Activated CD8-positive, alpha-beta T cell treated with anti-CD3 and anti-CD28 coated beads, Interleukin-2, amount 10 ng/mL, durations not matched to agents 7 days and 5 days (primary cell): Measurements from ENCODE around the gene ATCAY. TPM values are rescaled to one million over a fixed set of nuclear protein-coding genes. Genes with fewer than 3 reads are reported as not detected.
A peak's percentile ranks its signal among the peaks of the same experiment; 100 is the strongest.
"Not testable (repeated sequence)": the region's sequence is repeated elsewhere in the genome, so short reads cannot be mapped to it uniquely, and the experiment has no call there.

Experiments
- ATAC-seq: fragments of 150-1000 bp; cut with Tn5 transposase; one replicate; pipeline ENCODE4 v1.10.0; 2021; ENCODE audit warnings: moderate library complexity
- CTCF ChIA-PET: fragments of 350-600 bp; sonication (Branson Sonifier 250); formaldehyde crosslinking; loops from one replicate; lab custom pipeline; 2021; ENCODE audit warnings: antibody characterized with exemption; lab: Charles Lee
- POLR2A ChIA-PET: fragments of 350-600 bp; sonication (Branson Sonifier 250); formaldehyde crosslinking; loops from one replicate; lab custom pipeline; 2021; ENCODE audit warnings: antibody characterized with exemption; lab: Charles Lee
- DNase-seq: peaks from one replicate; pipeline ENCODE4 v3.0.0-alpha.2; 2020
- H3K27ac Mint-ChIP-seq: one replicate; pipeline ENCODE4 v1.8.0; 2021; ENCODE audit warnings: mild to moderate bottlenecking, mixed read lengths
- H3K27me3 Mint-ChIP-seq: one replicate; pipeline ENCODE4 v1.8.0; 2021; ENCODE audit warnings: low read depth, mixed read lengths
- H3K36me3 Mint-ChIP-seq: one replicate; pipeline ENCODE4 v1.8.0; 2021; ENCODE audit warnings: low read depth, mixed read lengths
- H3K4me1 Mint-ChIP-seq: one replicate; pipeline ENCODE4 v1.8.0; 2021; ENCODE audit warnings: low read depth, mixed read lengths
- H3K4me3 Mint-ChIP-seq: one replicate; pipeline ENCODE4 v1.8.0; 2021; ENCODE audit warnings: mild to moderate bottlenecking, mixed read lengths
- H3K9me3 Mint-ChIP-seq: one replicate; pipeline ENCODE4 v1.8.0; 2022; ENCODE audit warnings: mixed read lengths; ENCODE audit not compliant: insufficient read depth
- total RNA-seq, 2 experiments: library from RNA; stranded (reverse); gene quantifications; one replicate each; pipeline ENCODE4 v1.2.3, GENCODE V29; 2021

The ATCAY gene
- total RNA-seq, 2 experiments from 2014 or later: not detected

DNA sequence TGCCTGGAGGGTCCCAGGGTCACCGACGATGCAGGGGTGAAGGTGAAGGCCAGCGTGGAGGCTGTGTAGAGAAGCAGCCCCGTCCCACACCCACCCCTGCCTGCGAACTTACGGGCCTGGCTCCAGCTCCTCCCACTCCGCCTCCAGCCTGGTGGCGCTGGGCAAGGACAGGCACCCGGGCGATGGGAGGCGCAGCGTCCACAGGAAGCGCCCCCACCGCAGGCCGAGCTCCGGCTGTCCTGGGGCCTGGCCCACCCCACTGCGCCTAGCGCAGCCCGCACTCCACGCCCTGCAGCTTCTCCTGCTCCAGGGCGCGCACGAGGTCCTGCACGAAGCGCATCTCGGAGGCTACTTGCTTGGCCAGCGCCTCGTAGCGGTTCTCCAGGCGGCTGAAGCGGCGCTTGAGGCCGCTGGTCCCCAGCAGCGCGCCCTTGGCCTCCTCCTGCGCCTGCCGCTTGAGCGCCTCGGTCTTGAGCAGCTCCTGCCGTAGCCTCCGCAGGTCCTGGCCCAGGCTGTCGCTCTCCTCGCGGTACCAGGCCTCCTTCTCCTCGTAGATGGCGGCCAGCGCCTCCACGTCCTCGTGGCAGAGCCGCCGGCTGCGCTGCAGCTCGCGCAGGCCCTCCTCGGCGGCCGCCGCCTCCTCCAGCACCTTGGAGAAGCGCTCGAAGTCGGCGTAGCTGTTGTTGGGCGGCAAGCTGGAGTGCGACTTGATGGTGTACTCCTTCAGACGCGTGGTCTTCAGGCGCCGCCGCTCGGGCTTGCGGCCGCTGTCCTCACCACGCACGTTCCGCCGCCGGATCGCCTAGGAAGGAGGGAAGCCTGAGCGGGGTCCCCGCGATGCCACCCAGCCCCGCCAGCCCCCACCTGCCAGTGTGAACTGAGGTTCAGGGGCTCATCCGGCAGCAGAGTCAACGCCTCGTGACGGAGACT, 78.6 kb downstream of the ATCAY start:
- DNase-seq (no peak), ATAC-seq (no peak)
- Mint-ChIP-seq H3K36me3 (peaks cover 13% of the 10 kb centered on the region), H3K27me3 (no peaks in the 10 kb centered on the region), H3K27ac (no peak overlapping the region), H3K9me3 (no peaks in the 10 kb centered on the region), H3K4me1 (no peaks in the 10 kb centered on the region), H3K4me3 (no peak overlapping the region)
- POLR2A ChIA-PET: no interaction called here
- CTCF ChIA-PET: no interaction called here

DNA sequence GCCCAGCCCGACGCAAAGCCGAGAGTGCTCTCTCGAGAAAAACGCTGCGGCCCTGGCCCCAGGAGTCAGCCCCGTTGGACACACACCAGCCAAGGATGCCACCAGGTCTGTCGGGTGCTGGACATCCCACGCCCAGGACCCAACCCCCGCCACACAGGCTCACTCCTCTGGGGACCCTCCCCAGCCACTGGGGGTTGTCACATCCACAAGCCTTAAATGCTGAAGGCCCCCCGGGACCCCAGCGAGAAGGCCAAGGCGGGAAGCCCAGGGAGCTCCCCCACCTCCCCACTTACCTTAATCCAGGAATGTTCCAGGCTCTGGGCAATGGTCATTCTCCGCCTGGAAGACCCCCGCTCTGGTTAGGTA, 79.3 kb downstream of the ATCAY start:
- Mint-ChIP-seq H3K36me3 (peaks cover 16% of the 10 kb centered on the region), H3K4me1 (no peaks in the 10 kb centered on the region), H3K4me3 (no peak overlapping the region), H3K9me3 (no peaks in the 10 kb centered on the region), H3K27ac (no peak overlapping the region), H3K27me3 (no peaks in the 10 kb centered on the region)
- CTCF ChIA-PET: no interaction called here
- POLR2A ChIA-PET: no interaction called here
- no peak for DNase-seq
- no peak for ATAC-seq

DNA sequence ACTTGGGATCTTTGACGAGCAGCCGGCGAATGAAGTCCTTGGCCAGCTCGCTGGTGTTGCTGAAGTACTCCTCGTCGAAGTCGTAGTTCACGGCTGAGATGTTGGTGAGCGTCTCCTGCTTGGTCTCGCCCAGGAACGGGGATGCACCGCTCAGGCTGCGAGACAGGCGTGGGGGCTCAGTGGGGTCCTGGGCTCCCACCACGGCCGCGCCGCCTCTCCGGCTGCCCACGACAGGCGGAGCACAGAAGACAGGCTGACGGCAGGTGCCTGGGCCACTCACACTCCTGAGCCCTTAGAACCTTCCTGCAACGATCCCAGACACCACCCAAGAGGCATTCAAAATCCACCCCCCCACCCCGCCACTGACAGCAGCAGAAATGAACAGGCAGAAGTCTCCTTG, 80.5 kb downstream of the ATCAY start:
- no peak for DNase-seq
- H3K9me3 Mint-ChIP-seq: no peaks in the 10 kb centered on the region
- no peak overlapping the region for H3K27ac Mint-ChIP-seq
- peaks cover 21% of the 10 kb centered on the region for H3K36me3 Mint-ChIP-seq
- POLR2A ChIA-PET: no interaction called here
- CTCF ChIA-PET: no interaction called here
- no peak overlapping the region for H3K4me3 Mint-ChIP-seq
- no peaks in the 10 kb centered on the region for H3K27me3 Mint-ChIP-seq
- H3K4me1 Mint-ChIP-seq: no peaks in the 10 kb centered on the region
- ATAC-seq: no peak

- no peak overlapping the region for H3K27ac Mint-ChIP-seq
- ATAC-seq (no peak), DNase-seq (no peak)
- CTCF ChIA-PET: no interaction called here
- peaks cover 26% of the 10 kb centered on the region for H3K36me3 Mint-ChIP-seq
- H3K4me1 Mint-ChIP-seq: peaks cover 10% of the 10 kb centered on the region
- H3K9me3 Mint-ChIP-seq: no peaks in the 10 kb centered on the region
- POLR2A ChIA-PET: interaction anchor here (0.6 to 1.1 kb wide), 2 partner anchors 10 to 21 kb away, joined by 3 read pairs; no protein-coding TSS in a partner anchor
- H3K4me3 Mint-ChIP-seq: no peak overlapping the region
- no peaks in the 10 kb centered on the region for H3K27me3 Mint-ChIP-seq
Measured at GRCh38 chr19:3963458-3964255, 83.2 kb downstream of the ATCAY start.

DNA sequence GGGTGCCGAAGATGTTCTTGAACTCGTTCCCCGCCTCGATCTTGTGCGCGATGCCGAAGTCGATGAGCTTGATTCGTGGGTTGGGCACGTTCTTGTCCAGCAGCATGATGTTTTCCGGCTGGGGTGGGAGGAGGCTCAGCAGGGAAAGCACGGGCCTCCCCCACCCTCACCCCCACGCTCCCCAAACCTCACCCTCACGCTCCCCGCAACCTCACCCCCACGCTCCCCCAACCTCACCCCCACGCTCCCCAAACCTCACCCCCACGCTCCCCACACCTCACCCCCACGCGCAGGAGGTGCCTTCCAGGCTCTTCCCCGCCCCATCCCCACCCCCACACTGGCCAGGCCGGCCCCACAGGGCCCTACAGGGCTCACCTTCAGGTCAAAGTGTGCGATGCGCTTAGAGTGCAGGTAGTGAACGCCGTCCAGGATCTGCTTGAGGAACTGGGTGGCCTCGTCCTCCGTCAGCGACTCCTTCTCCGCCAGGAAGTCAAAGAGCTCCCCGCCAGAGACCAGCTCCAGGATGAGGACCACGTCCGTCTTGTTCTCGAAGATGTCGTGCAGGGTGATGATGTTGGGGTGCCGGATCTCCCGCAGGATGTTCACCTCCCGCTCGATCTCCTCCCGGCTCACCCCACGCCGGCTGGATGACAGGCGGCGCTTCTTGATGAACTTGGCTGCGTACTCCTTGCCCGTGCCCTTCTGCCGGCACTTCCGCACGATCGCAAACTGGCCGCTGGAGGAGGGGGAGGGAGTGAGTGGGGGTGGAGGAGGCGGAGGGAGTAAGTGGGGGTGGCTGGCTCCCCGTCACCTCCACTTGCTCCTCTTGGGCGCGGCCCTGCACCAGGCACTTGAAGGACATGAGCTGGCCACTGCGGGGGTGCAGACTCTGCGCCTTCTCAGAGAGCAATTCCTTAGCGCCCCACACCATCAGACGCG, 84.0 kb downstream of the ATCAY start:
- Mint-ChIP-seq H3K27ac (no peak overlapping the region), H3K36me3 (peaks cover 32% of the 10 kb centered on the region), H3K4me3 (no peak overlapping the region), H3K4me1 (peaks cover 17% of the 10 kb centered on the region), H3K9me3 (no peaks in the 10 kb centered on the region), H3K27me3 (no peaks in the 10 kb centered on the region)
- ATAC-seq: no peak
- DNase-seq: no peak
- POLR2A ChIA-PET: no interaction called here
- CTCF ChIA-PET: interaction anchor here (0.6 to 1.2 kb wide), 2 partner anchors 23 to 213 kb away, joined by 3 read pairs; no protein-coding TSS in a partner anchor

GRCh38 chr19:3966051-3967017, 85.8 kb downstream of the ATCAY start:
- H3K4me3 Mint-ChIP-seq: no peak overlapping the region

GRCh38 chr19:3967983-3968382, 87.5 kb downstream of the ATCAY start:
- ATAC-seq, DNase-seq, H3K27ac Mint-ChIP-seq, POLR2A ChIA-PET, H3K4me3 Mint-ChIP-seq, H3K9me3 Mint-ChIP-seq, CTCF ChIA-PET, H3K27me3 Mint-ChIP-seq: not testable (repeated sequence)
- Mint-ChIP-seq H3K4me1 (peaks cover 35% of the 10 kb centered on the region), H3K36me3 (peaks cover 24% of the 10 kb centered on the region)

More at GRCh38 chr19:3966051-3967017, 85.8 kb downstream of the ATCAY start:
- Mint-ChIP-seq H3K36me3 (peaks cover 31% of the 10 kb centered on the region), H3K9me3 (no peaks in the 10 kb centered on the region), H3K27me3 (no peaks in the 10 kb centered on the region), H3K27ac (peak overlapping the region; percentile 57), H3K4me1 (peaks cover 33% of the 10 kb centered on the region)
- POLR2A ChIA-PET: no interaction called here
- CTCF ChIA-PET: interaction anchor here (1.2 kb wide), 1 partner anchor 22 kb away, joined by 3 read pairs; no protein-coding TSS in a partner anchor
- no peak for ATAC-seq
- DNase-seq: no peak

- DNase-seq: no peak
- no peak for ATAC-seq
- H3K9me3 Mint-ChIP-seq: no peaks in the 10 kb centered on the region
- POLR2A ChIA-PET: interaction anchor here (1.0 to 1.2 kb wide), 2 partner anchors 13 to 17 kb away, joined by 4 to 7 read pairs; partner anchors contain the start of gene EEF2
- H3K4me1 Mint-ChIP-seq: peaks cover 35% of the 10 kb centered on the region
- peak overlapping the region; percentile 8 for H3K4me3 Mint-ChIP-seq
- H3K36me3 Mint-ChIP-seq: peaks cover 22% of the 10 kb centered on the region
- no peaks in the 10 kb centered on the region for H3K27me3 Mint-ChIP-seq
- CTCF ChIA-PET: no interaction called here
- no peak overlapping the region for H3K27ac Mint-ChIP-seq
Measured at GRCh38 chr19:3968556-3969434, 88.3 kb downstream of the ATCAY start.

GRCh38 chr19:3969435-3970312, 89.2 kb downstream of the ATCAY start:
- no peaks in the 10 kb centered on the region for H3K9me3 Mint-ChIP-seq
- H3K4me3 Mint-ChIP-seq: peak overlapping the region; percentile 87
- peaks cover 35% of the 10 kb centered on the region for H3K4me1 Mint-ChIP-seq
- DNase-seq (no peak), ATAC-seq (no peak)
- CTCF ChIA-PET: no interaction called here
- H3K27me3 Mint-ChIP-seq: no peaks in the 10 kb centered on the region
- H3K27ac Mint-ChIP-seq: peak overlapping the region; percentile 86
- POLR2A ChIA-PET: interaction anchor here (1.0 to 1.2 kb wide), 2 partner anchors 12 to 16 kb away, joined by 4 to 7 read pairs; partner anchors contain the start of gene EEF2
- H3K36me3 Mint-ChIP-seq: peaks cover 21% of the 10 kb centered on the region
